Activated naive CD4-positive, alpha-beta T cell treated with anti-CD3 and anti-CD28 coated beads for 36 hours (primary cell): ENCODE measurements around the gene CEACAM8. TPM values are rescaled to one million over a fixed set of nuclear protein-coding genes. Genes with fewer than 3 reads are reported as not detected.

Experiments
- CTCF ChIA-PET: fragments of 350-600 bp; sonication (Branson Sonifier 250); formaldehyde crosslinking; loops from one replicate; lab custom pipeline; 2021; ENCODE audit warnings: antibody characterized with exemption; lab: Charles Lee
- DNase-seq: peaks from one replicate; pipeline ENCODE4 v3.0.0-alpha.2; 2020
- H3K27ac Mint-ChIP-seq: one replicate; pipeline ENCODE4 v1.8.0; 2021; ENCODE audit warnings: mild to moderate bottlenecking, mixed read lengths
- H3K27me3 Mint-ChIP-seq: one replicate; pipeline ENCODE4 v1.8.0; 2021; ENCODE audit warnings: low read depth, mixed read lengths
- H3K36me3 Mint-ChIP-seq: one replicate; pipeline ENCODE4 v1.8.0; 2021; ENCODE audit warnings: low read depth, mixed read lengths
- H3K4me1 Mint-ChIP-seq: one replicate; pipeline ENCODE4 v1.8.0; 2021; ENCODE audit warnings: low read depth, mixed read lengths
- H3K4me3 Mint-ChIP-seq: one replicate; pipeline ENCODE4 v1.8.0; 2021; ENCODE audit warnings: mild to moderate bottlenecking, moderate library complexity, mixed read lengths
- H3K9me3 Mint-ChIP-seq: one replicate; pipeline ENCODE4 v1.8.0; 2021; ENCODE audit warnings: mixed read lengths
- intact Hi-C: fragments of 100-400 bp; cut with micrococcal nuclease; formaldehyde crosslinking; loops from one replicate; pipeline ENCODE4 v1.15.1; 2023
- total RNA-seq, 2 experiments: library from RNA; stranded (reverse); gene quantifications; one replicate each; pipeline ENCODE4 v1.2.3, GENCODE V29; 2021

The CEACAM8 gene
- total RNA-seq, 2 experiments from 2014 or later = not detected

GRCh38 chr19:42532891-42533290 lies 61.8 kb downstream of the CEACAM8 start:
- H3K9me3 Mint-ChIP-seq = no peaks in the 10 kb centered on the region
- CTCF ChIA-PET = interaction anchor here (0.9 kb wide), 1 partner anchor 87 kb away, joined by 4 read pairs; no protein-coding TSS in a partner anchor

GRCh38 chr19:42531313-42531712 lies 63.4 kb downstream of the CEACAM8 start:
- DNase-seq = no peak
- intact Hi-C loops = no loop called here
- H3K36me3 Mint-ChIP-seq = no peaks in the 10 kb centered on the region
- H3K4me1 Mint-ChIP-seq = peaks cover 22% of the 10 kb centered on the region
- CTCF ChIA-PET = interaction anchor here (0.7 to 5.0 kb wide), 5 partner anchors 25 to 90 kb away, joined by 3 to 123 read pairs (median 5); partner anchors contain the start of gene CXCL17
- no peak overlapping the region for H3K4me3 Mint-ChIP-seq
- no peaks in the 10 kb centered on the region for H3K9me3 Mint-ChIP-seq
- no peaks in the 10 kb centered on the region for H3K27me3 Mint-ChIP-seq
- H3K27ac Mint-ChIP-seq = no peak overlapping the region

More at GRCh38 chr19:42532891-42533290, 61.8 kb downstream of the CEACAM8 start:
- no peaks in the 10 kb centered on the region for H3K27me3 Mint-ChIP-seq
- intact Hi-C loops = no loop called here
- no peaks in the 10 kb centered on the region for H3K36me3 Mint-ChIP-seq
- peaks cover 16% of the 10 kb centered on the region for H3K4me1 Mint-ChIP-seq
- no peak overlapping the region for H3K27ac Mint-ChIP-seq
- DNase-seq = no peak
- H3K4me3 Mint-ChIP-seq = no peak overlapping the region

Other genes with a start within 250 kb of the CEACAM8 start
- gene CNFN, start 204.6 kb downstream of the CEACAM8 start, total RNA-seq = not detected
- gene LIPE, start 167.5 kb downstream of the CEACAM8 start, total RNA-seq = 10 to 100 TPM; 30.2 to 32.5 TPM
- gene CXCL17, start 152.0 kb downstream of the CEACAM8 start, total RNA-seq = not detected
- 1 to 10 TPM; 3.1 to 3.6 TPM for gene CEACAM1, start 66.4 kb downstream of the CEACAM8 start, total RNA-seq
- not detected for gene PSG3, start 145.6 kb upstream of the CEACAM8 start, total RNA-seq
- gene PSG8, start 170.8 kb upstream of the CEACAM8 start, total RNA-seq = not detected